AG10803 (cell line): Measurements from ENCODE around the gene SLC28A1.
"Not testable (repeated sequence)": the region's sequence is repeated elsewhere in the genome, so short reads cannot be mapped to it uniquely, and the experiment has no call there.

ENCODE experiments used
- DNase-seq: peaks from one replicate; pipeline ENCODE4 v3.0.0; 2010; ENCODE audit warnings: low read depth
- H3K4me3 ChIP-seq: 2 replicates; pipeline ENCODE4 v1.5.1; 2011; ENCODE audit warnings: mild to moderate bottlenecking, low read length, control low read depth
- TF ChIP-seq, protein P1 (sequence below): conservative IDR thresholded peaks from 2 replicates; pipeline ENCODE4 v1.5.1; 2011; ENCODE audit warnings: mild to moderate bottlenecking, low read length, control low read depth, inconsistent platforms

Gene SLC28A1

GRCh38 chr15:84840741-84841429, 43.6 kb upstream of the SLC28A1 start:
- TF ChIP-seq, protein P1, sequence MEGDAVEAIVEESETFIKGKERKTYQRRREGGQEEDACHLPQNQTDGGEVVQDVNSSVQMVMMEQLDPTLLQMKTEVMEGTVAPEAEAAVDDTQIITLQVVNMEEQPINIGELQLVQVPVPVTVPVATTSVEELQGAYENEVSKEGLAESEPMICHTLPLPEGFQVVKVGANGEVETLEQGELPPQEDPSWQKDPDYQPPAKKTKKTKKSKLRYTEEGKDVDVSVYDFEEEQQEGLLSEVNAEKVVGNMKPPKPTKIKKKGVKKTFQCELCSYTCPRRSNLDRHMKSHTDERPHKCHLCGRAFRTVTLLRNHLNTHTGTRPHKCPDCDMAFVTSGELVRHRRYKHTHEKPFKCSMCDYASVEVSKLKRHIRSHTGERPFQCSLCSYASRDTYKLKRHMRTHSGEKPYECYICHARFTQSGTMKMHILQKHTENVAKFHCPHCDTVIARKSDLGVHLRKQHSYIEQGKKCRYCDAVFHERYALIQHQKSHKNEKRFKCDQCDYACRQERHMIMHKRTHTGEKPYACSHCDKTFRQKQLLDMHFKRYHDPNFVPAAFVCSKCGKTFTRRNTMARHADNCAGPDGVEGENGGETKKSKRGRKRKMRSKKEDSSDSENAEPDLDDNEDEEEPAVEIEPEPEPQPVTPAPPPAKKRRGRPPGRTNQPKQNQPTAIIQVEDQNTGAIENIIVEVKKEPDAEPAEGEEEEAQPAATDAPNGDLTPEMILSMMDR = no peak
- DNase-seq = peak; percentile 80

GRCh38 chr15:84842781-84843180, 41.7 kb upstream of the SLC28A1 start:
- TF ChIP-seq, protein P1 = no peak
- DNase-seq = no peak
- no peak overlapping the region for H3K4me3 ChIP-seq

More at GRCh38 chr15:84840741-84841429, 43.6 kb upstream of the SLC28A1 start:
- no peak overlapping the region for H3K4me3 ChIP-seq

DNA sequence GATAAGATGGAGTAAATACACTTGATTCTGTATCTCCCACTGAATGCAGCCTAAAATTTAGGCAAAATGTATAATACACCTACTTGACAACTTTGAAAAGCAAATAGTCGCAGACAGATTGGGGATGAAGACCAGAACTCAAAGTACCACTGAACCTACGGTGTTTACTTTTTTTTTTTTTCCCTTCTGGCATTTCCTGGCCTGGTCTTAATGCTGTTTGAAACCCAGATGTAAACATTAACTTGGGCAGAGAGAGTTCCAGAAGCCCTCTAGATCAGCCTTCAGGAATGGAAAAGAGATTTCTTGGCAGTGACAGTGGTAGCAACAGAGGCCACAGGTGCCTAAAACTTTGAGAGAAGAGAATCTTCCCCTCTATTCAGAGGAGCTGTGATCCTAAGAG, 39.5 kb upstream of the SLC28A1 start:
- no peak for DNase-seq
- TF ChIP-seq, protein P1 = no peak
- no peak overlapping the region for H3K4me3 ChIP-seq

DNA sequence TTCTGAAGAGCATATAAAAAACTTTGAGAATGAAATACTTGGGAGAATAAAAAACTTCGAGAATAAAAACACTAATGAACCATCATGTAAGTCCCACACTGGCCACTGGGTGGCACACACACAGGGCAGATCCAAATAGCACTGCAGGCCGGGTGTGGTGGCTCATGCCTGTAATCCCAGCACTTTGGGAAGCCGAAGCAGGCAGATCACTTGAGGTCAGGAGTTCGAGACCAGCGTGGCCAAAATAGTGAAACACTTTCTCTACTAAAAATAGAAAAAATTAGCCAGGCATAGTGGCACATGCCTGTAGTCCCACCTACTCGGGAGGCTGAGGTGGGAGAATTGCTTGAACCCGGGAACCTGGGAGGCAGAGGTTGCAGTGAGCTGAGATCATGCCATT, 38.8 kb upstream of the SLC28A1 start:
- peak; percentile 71 for DNase-seq
- TF ChIP-seq, protein P1 = peak; percentile 70
- H3K4me3 ChIP-seq = not testable (repeated sequence)

DNA sequence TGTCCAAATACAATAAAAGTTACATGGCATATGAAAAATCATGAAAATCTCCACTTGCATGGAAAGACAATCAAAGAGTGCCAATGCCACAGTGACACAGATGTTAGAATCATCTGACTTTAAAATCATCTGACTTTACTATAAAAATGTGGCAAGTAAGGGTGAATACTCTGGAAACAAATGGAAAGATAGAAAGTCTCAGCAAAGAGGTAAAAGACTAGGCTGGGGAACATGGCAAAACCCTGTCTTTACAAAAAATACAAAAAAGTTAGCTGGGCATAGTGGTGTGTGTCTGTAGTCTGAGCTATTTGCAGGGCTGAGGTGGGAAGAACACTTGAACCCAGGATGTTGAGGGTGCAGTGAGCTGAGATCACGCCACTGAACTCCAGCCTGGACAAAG, 38.2 kb upstream of the SLC28A1 start:
- no peak for DNase-seq
- TF ChIP-seq, protein P1 = no peak
- no peak overlapping the region for H3K4me3 ChIP-seq

- no peak for DNase-seq
- no peak overlapping the region for H3K4me3 ChIP-seq
- TF ChIP-seq, protein P1 = no peak
Measured at GRCh38 chr15:84847382-84847781, 37.1 kb upstream of the SLC28A1 start.

GRCh38 chr15:84852212-84852611, 32.2 kb upstream of the SLC28A1 start:
- DNase-seq = no peak
- H3K4me3 ChIP-seq = no peak overlapping the region
- TF ChIP-seq, protein P1 = no peak
